Occipital lobe (tissue), 2 donors: Measurements from ENCODE around the gene GRM3. TPM values are rescaled to one million over a fixed set of nuclear protein-coding genes. Genes with fewer than 3 reads are reported as not detected.

ENCODE experiments used
- DNase-seq: peaks from one replicate; lab custom pipeline; 2025; lab: John Stamatoyannopoulos, UW
- total RNA-seq: library from RNA; depleted of rRNA; stranded (reverse); fragments of >200 nt; gene quantifications from one replicate; pipeline ENCODE4 v1.2.3, GENCODE V29; 2014

The GRM3 gene
- total RNA-seq, 1 donor from 2014 or later, result 179 TPM

GRCh38 chr7:86898171-86898570 is 254.5 kb downstream of the GRM3 start:
- no peak for DNase-seq

DNA sequence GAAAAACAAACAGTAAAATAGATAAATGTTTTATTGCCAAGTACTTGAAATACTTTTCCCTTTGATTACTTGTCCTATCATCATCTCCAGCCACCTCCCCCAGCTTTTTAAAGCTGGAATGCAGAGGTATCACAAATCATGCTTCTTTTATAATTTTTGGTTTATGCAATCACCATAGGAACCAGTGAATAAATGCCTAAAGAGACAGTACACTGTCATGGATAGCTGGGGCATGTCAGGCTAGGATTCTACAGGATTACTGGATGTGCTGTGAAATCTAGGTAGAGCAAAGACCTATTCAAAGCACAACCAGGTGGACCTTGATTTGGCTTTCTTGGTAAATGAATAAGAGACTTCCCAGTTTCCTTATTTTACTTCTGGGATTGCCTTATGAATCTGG is 257.2 kb downstream of the GRM3 start:
- no peak for DNase-seq

DNA sequence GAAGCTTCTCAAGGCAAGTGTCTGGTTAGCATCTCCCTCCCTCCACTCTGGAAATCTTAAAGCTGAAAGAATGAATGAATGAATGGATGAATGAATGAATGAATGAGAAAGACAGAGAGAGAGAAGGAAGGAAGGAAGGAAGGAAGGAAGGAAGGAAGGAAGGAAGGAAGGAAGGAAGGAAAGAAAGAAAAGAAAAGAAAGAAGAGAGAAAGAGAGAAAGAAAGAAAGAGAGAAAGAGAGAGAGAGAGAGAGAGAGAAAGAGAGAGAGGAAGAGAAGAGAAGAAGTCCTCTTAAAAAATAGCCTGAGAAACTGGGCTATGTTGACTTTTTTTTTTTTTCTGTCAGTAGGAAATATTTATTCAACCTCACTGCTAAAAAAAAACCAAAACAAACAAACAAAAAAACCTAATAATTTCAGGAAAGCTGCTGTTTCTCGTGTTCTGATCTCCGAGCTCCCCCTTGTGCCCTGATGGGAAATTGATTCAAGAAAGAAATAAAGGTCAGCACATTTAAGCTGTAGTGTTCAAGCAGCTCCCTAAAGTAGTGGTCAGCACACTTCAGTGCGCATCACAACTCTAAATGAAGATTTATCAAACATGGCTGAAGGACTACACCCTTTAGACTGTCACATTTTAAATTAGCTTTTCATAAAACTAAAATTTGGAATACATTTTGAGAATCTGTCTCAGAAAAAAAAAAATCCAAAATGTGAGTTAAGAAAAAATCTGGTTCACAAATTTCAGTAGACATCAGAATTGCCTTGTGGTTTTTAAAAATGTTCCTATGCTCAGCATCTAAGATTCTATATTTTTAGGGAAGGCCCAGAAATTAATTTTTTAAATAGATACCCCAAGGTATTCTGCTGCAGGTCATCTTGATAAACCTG is 261.5 kb downstream of the GRM3 start:
- DNase-seq, result no peak

- DNase-seq, result no peak
Measured at GRCh38 chr7:86908948-86909347, 265.2 kb downstream of the GRM3 start.

GRCh38 chr7:86911659-86912058 is 267.9 kb downstream of the GRM3 start:
- DNase-seq, result no peak

- DNase-seq, result no peak
Measured at GRCh38 chr7:86913709-86914108, 270.0 kb downstream of the GRM3 start.
